HepG2 (cell line): ENCODE results near the gene SERPINB1. TPM values are rescaled to one million over a fixed set of nuclear protein-coding genes. Genes with fewer than 3 reads are reported as not detected.
A peak's percentile ranks its signal among the peaks of the same experiment; 100 is the strongest.

Source experiments
- BORCS8-MEF2B ChIP-seq: sonication (generic); formaldehyde crosslinking; IDR thresholded peaks from 2 replicates; pipeline ENCODE4 v1.8.0; 2022; ENCODE audit warnings: mild to moderate bottlenecking, missing genetic modification reagents
- CBX2 ChIP-seq, 2 experiments: fragments of 200-600 bp in 1 of 2; sonication (generic); formaldehyde crosslinking in 1 of 2; IDR thresholded peaks; 2 replicates each; pipeline versions ENCODE4 v1.7.0 to v1.8.1; 2018 to 2022; ENCODE audit warnings: low read depth in 2 of 2, low read length in 1 of 2, mild to moderate bottlenecking in 1 of 2, missing genetic modification reagents in 1 of 2
- DNMT3B ChIP-seq: conservative IDR thresholded peaks from 2 replicates; pipeline ENCODE4 v1.6.1; 2016; ENCODE audit warnings: missing biosample characterization, control low read depth
- ELF4 ChIP-seq: sonication (generic); formaldehyde crosslinking; IDR thresholded peaks from 2 replicates; pipeline ENCODE4 v1.5.0; 2020; ENCODE audit warnings: missing genetic modification reagents, mild to moderate bottlenecking, moderate library complexity, borderline replicate concordance
- FOXO1 ChIP-seq: sonication (generic); formaldehyde crosslinking; IDR thresholded peaks from 2 replicates; pipeline ENCODE4 v1.4.0; 2020; ENCODE audit warnings: missing genetic modification reagents
- GPN1 ChIP-seq: sonication (generic); formaldehyde crosslinking; IDR thresholded peaks from 2 replicates; pipeline ENCODE4 v1.5.1; 2020; ENCODE audit warnings: missing genetic modification reagents, borderline replicate concordance
- HDAC2 ChIP-seq: sonication (generic); formaldehyde crosslinking; IDR thresholded peaks from 2 replicates; pipeline ENCODE4 v1.4.0; 2020; ENCODE audit warnings: missing genetic modification reagents
- HDAC6 ChIP-seq: fragments of 200-600 bp; sonication (generic); IDR thresholded peaks from 2 replicates; pipeline ENCODE4 v1.7.0; 2017; ENCODE audit warnings: mild to moderate bottlenecking, antibody characterized with exemption, low read length, low read depth
- HNF1A ChIP-seq, 2 experiments: sonication (generic) in 1 of 2; formaldehyde crosslinking in 1 of 2; IDR thresholded peaks; 2 replicates each; pipeline versions ENCODE4 v1.4.0 to v1.6.1; 2016 to 2020; ENCODE audit warnings: borderline replicate concordance in 1 of 2, low read depth in 1 of 2, mild to moderate bottlenecking in 1 of 2, missing genetic modification reagents in 1 of 2
- KMT2B ChIP-seq: IDR thresholded peaks from 2 replicates; pipeline ENCODE4 v1.6.1; 2016; ENCODE audit warnings: missing genetic modification reagents, missing compliant biosample characterization
- MAX ChIP-seq: IDR thresholded peaks from 2 replicates; pipeline ENCODE4 v1.6.1; 2012; ENCODE audit warnings: inconsistent platforms
- SKIL ChIP-seq: sonication (generic); formaldehyde crosslinking; IDR thresholded peaks from 2 replicates; pipeline ENCODE4 v1.8.0; 2022; ENCODE audit warnings: missing genetic modification reagents, mild to moderate bottlenecking, moderate library complexity, borderline replicate concordance
- SNAPC2 ChIP-seq: sonication (generic); formaldehyde crosslinking; IDR thresholded peaks from 2 replicates; pipeline ENCODE4 v1.8.1; 2022; ENCODE audit warnings: mild to moderate bottlenecking, missing genetic modification reagents
- TOE1 ChIP-seq: sonication (generic); formaldehyde crosslinking; IDR thresholded peaks from 2 replicates; pipeline ENCODE4 v1.4.0; 2020; ENCODE audit warnings: mild to moderate bottlenecking, missing genetic modification reagents
- U2AF1 ChIP-seq: fragments of 200-400 bp; formaldehyde crosslinking; optimal IDR thresholded peaks from 2 replicates; pipeline ENCODE3; 2017; ENCODE audit warnings: mild to moderate bottlenecking, low read depth, low read length
- ZBTB7A ChIP-seq: sonication (generic); formaldehyde crosslinking; IDR thresholded peaks from 2 replicates; pipeline ENCODE4 v1.8.0; 2022; ENCODE audit warnings: mild to moderate bottlenecking, missing genetic modification reagents
- ZMAT3 ChIP-seq: sonication (generic); formaldehyde crosslinking; conservative IDR thresholded peaks from 2 replicates; pipeline ENCODE4 v1.7.0; 2021; ENCODE audit warnings: missing genetic modification reagents
- ZNF280B ChIP-seq: sonication (generic); formaldehyde crosslinking; IDR thresholded peaks from 2 replicates; pipeline ENCODE4 v1.5.0; 2020; ENCODE audit warnings: missing genetic modification reagents, mild to moderate bottlenecking, borderline replicate concordance
- ZNF652 ChIP-seq: IDR thresholded peaks from 2 replicates; pipeline ENCODE4 v1.6.1; 2016; ENCODE audit warnings: low read depth, borderline replicate concordance
- ZNF703 ChIP-seq: sonication (generic); formaldehyde crosslinking; IDR thresholded peaks from 2 replicates; pipeline ENCODE4 v1.5.1; 2020; ENCODE audit warnings: missing genetic modification reagents, mild to moderate bottlenecking, moderate library complexity, borderline replicate concordance
- polyA plus RNA-seq, 8 experiments: library from polyadenylated mRNA; depleted of rRNA in 3 of 8; stranded (reverse) in 7 of 8; unstranded in 1 of 8; fragments of >200 nt; fragmentation: Illumina TruSeq in 4 of 8; extraction: Trizol in 4 of 8; gene quantifications; 2 replicates each; pipeline versions ENCODE4 v1.2.1 to v1.2.3, GENCODE V29; 2011 to 2016; ENCODE audit warnings: low read depth in 4 of 8, missing spikeins in 1 of 8, mixed read lengths in 1 of 8; ENCODE audit not compliant: insufficient read depth in 1 of 8
- total RNA-seq, 5 experiments: library from RNA; depleted of rRNA; stranded (reverse); fragments of >200 nt; fragmentation: Illumina TruSeq; extraction: Trizol; gene quantifications; 2 replicates each; pipeline ENCODE4 v1.2.3, GENCODE V29; 2016; ENCODE audit warnings: low read depth in 1 of 5

The SERPINB1 gene
- total and polyA plus RNA-seq, 2 of the 13 experiments (the other 11 are each of a cell fraction or from before 2014, with no cell fraction given): 41.4 to 60.5 TPM

DNA sequence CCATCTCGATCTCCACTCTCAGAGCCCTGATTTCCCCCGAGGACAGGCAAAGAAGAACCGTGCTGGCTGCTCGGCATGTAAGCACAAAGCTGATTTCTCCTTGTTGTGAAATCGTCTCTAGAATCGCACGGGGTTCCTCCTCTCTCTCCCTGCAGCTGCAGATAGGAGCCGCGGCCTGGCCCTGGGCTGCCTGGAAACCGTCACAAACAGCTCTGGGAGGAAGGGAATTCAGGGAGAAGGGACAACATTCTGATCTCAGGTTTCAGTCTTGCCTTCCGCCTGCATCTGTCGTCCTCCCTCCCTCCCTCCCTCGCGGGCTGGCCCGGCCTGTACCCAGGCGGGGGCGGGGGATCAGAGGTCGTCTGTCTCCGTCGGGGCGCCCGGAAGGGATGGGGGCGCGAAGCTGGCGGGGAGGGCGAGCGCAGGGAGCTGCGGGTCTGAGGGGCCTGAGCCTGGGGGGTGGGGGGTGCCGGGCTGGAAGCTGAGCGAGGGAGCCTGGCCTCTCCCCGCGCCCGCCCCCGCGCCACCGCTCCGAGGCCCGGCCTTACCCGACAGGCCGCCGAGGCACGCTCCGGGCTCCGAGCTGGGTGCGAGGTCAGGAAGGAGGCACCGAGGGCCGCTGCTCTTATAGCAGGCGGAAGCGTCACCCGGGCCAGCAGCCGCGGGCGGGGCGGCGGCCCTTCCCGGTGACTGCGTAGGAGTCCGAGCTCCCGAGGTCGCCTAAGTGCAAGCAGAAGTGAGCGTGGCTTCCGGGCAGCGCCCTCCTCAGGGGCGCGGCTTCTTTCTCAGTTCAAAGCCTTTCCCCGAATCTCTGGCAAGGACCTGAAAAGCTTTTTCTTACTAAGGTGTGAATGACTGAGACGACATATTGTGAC is at the start of gene SERPINB1 (continued):
- 0 out of 2 replicates have a peak, but pooled peaks have one; percentile 44 for TF ChIP-seq HNF1A (IDR thresholded peaks at IDR 0.05; ENCODE audit: low read depth)
- TF ChIP-seq HNF1A (CRISPR knock-in tag; IDR thresholded peaks at IDR 0.05; ENCODE audit: borderline replicate concordance): peak; percentile 82; the same call in 1 of the 2 replicates
- peak; percentile 97 for TF ChIP-seq SKIL
- TF ChIP-seq HDAC2 (CRISPR knock-in tag): peak; percentile 63
- peak; percentile 66; the same call in 1 of the 2 replicates for TF ChIP-seq KMT2B (CRISPR knock-in tag)
- no peak for TF ChIP-seq CBX2 (IDR thresholded peaks at IDR 0.05; ENCODE audit: low read depth, low read length)
- TF ChIP-seq CBX2 (CRISPR knock-in tag; IDR thresholded peaks at IDR 0.05; ENCODE audit: low read depth): no peak
- no peak for TF ChIP-seq HDAC6
- TF ChIP-seq U2AF1: peak; percentile 33
- TF ChIP-seq ZNF703 (CRISPR knock-in tag): peak; percentile 76; the same call in 1 of the 2 replicates
- TF ChIP-seq SNAPC2 (CRISPR knock-in tag): peak; percentile 56
- no peak; the same call in none of the 2 replicates for TF ChIP-seq TOE1 (CRISPR knock-in tag)
- peak; percentile 96 for TF ChIP-seq ZNF280B (CRISPR knock-in tag)
- peak; percentile 57 for TF ChIP-seq FOXO1 (CRISPR knock-in tag)
- TF ChIP-seq DNMT3B (CRISPR knock-in tag): no peak
- peak; percentile 95 for TF ChIP-seq MAX
- TF ChIP-seq GPN1: peak; percentile 90; the same call in 1 of the 2 replicates
- peak; percentile 74 for TF ChIP-seq ZBTB7A (CRISPR knock-in tag)
- peak; percentile 95; the same call in 1 of the 2 replicates for TF ChIP-seq ELF4 (CRISPR knock-in tag)
- TF ChIP-seq BORCS8-MEF2B (CRISPR knock-in tag): peak; percentile 82; the same call in 1 of the 2 replicates
- peak; percentile 98 for TF ChIP-seq ZMAT3
- TF ChIP-seq ZNF652 (CRISPR knock-in tag): 0 out of 2 replicates have a peak, but pooled peaks have one; percentile 16
